HG03558 (cell line): ENCODE data around the gene SVBP.
A peak's percentile ranks its signal among the peaks of the same experiment; 100 is the strongest.

ENCODE experiments used
- ATAC-seq: cut with Tn5 transposase; IDR thresholded peaks from one replicate; pipeline ENCODE4 v1.9.1; 2021; ENCODE audit warnings: moderate number of reproducible peaks; ENCODE audit not compliant: unreplicated experiment; ENCODE audit errors: extremely low read depth

The SVBP gene

DNA sequence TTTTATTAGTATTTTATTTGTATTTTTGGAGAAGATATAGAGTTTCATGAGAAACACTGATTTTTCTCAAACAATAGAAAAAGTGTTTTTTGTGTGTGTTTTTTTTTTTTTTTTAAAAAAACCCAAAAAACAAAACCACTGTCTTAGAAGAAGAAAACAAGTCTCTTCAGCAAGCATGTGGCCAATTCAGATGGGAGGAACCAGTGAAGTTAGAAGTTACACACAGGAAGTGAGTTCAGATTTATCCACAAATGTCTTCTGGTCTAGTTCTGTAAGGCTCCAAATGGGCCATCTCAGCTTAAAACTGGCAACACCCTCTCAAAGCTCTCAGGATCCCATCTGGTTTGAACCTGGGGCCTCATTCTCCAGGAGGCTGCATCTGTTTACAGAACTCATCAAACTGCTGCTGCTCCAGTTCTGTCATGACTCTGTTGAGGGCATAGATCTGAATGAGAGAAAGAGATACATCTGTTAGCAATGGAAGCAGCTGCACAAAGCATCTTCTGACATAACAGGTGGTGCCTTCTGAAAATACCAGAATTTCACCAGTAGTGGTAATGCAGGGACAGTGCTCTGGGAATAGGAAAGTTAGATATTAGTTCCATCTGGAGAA lies 10.0 kb downstream of the SVBP start:
- ATAC-seq, result no peak

DNA sequence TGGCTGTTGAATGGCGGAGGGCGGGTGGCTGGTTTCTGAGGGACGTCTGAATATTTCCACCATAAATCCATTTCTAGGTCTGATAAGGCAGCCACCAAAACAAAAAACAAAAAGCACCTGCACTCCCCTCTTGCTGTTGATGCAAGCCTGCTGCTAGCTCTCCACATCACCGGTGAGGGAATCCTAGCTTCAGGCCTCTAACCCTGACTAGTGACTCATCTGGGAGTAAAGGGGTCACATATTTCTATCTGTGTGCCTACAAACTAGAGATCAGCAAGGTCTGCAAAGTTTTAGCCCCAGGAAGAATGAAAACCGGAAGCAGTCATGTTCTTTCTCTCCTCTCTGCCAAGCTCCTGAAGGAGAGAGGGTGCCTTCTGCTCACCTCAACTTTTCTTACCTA lies 10.6 kb downstream of the SVBP start:
- ATAC-seq, result no peak

- no peak for ATAC-seq
Measured at GRCh38 chr1:42806171-42806570, 11.0 kb downstream of the SVBP start.

DNA sequence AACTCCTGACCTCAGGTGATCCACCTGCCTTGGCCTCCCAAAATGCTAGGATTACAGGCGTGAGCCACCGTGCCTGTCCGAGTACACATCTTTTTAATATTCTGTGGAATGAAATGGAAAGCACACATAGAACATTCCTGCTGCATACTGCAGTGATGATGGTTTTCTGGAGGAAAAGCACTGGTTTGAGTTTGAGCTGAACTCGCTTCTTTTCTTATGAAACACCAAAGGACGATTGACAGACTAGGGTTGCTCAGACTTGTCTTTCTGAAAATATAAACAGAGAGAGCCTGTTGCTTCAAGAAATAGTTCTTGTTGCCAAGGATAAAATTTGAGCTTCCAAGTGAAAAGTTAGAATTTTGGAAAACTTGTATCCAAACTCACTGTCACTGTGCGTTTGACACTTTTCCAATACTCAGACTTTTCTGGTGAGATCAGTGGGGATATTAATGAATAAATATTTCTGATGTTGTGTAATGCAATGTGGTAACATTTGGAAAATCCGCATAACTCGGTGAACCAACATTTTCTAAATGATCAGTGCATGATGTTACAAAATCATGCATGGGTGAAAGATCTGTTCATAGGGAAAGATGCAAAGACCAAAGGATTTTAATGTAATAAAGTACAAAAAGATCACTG lies 15.2 kb downstream of the SVBP start:
- no peak for ATAC-seq

- ATAC-seq, result no peak
Measured at GRCh38 chr1:42797979-42798378, 19.2 kb downstream of the SVBP start.

DNA sequence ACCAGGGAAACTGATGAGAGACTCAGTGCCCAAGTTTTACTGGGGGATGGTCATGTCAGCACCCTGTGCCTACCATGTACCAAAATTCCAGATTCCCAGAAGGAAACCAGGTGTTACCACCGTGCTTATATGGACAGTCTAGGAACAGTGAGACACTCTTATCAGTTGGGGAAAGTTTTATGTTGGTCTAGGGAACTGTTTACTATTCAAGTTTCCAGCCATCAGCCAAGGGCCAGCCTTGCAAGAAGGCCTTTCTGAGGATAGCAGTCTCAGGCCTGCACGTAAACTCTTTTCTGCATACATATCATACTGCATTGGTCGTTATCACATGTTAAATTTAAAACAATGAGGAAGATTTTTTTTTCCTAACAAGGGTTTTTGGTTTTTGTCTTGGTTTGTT lies 19.8 kb downstream of the SVBP start:
- no peak for ATAC-seq

- ATAC-seq, result no peak
Measured at GRCh38 chr1:42793824-42794223, 23.4 kb downstream of the SVBP start.

- no peak for ATAC-seq
Measured at GRCh38 chr1:42788021-42788420, 29.2 kb downstream of the SVBP start.

DNA sequence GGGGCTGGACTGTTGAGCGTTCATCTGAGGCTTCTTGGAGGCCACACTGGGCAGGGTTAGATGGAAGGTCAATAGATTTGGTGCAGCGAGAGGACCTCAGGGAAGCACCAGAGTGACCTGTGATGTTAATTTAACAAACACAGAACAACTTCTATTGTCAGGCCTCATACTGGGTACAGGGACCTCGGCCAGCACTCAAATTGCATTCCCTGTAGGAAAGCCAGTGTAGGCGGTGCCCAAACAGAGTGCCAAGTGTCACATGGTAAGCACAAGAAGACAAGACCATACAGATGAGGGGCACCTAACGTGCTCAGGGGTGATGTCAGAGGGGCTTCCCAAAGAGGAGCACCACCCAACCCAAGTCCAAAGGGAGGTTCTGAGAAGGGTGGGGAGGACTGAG lies 31.1 kb downstream of the SVBP start:
- no peak for ATAC-seq

GRCh38 chr1:42784946-42785693 lies 32.1 kb downstream of the SVBP start, which contains the start of gene TMEM269:
Gene TMEM269 (plus strand): TSS chr1:42784991. CDS start chr1:42789894, 4,903 bp downstream.
- no peak for ATAC-seq

DNA sequence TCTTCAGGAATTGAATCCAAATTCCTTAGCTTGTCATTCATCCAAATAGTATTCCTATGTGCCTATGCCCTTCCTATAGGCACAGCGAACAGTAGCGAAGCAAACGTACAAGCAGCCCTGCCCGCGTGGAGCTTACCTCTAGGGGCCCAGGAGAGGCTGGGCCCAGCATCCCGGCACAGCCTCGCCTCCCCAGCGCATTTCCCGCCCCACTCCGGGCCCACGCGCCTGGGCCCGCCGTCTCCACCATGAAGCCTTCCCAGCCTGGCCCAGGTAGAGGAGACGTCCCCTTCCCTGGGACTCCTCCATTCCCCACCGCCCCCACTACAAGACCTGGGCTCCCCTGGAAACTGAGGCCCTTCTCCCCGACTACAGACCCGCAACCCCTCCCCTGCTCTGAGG lies 32.7 kb downstream of the SVBP start:
- ATAC-seq, result no peak

GRCh38 chr1:42783092-42783491 lies 34.1 kb downstream of the SVBP start:
- ATAC-seq, result no peak

DNA sequence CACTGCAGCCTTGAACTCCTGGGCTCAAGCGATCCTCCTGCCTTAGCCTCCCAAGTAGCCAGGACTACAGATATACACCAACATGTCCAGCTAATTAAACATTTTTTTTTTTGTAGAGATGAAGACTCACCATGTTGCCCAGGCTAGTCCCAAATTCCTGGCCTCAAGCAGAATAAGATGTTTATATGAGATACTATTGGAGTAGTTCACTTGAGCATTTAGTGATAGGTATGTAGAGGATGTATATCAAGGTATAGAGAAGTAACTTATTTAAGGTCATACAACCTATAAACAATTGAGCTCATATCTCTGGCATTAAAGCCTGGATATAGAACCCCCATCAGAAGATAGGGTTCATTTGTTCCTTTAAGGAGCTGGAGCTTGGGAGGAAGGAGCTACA lies 37.0 kb downstream of the SVBP start:
- no peak for ATAC-seq

- ATAC-seq, result no peak
Measured at GRCh38 chr1:42779725-42780124, 37.5 kb downstream of the SVBP start.

DNA sequence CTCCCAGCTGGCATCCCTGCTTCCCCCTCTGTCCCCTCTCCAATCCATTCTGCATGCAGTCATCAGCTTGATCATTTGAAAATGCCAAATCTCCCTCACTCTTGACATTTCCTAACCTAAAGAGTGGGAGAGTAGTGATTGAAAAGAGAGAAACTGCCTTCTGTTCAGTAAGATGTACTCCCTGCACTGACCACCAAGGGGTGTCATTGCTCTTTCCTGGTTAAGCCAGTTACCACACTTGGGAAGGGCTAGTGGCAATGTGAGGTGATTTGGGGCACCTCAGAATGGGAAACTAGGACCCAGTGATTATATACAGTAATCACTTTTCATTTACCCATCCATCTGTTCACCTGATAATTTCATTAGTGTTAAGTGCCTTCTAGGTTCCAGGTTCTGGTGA lies 39.3 kb downstream of the SVBP start:
- ATAC-seq, result no peak

GRCh38 chr1:42776502-42776901 lies 40.7 kb downstream of the SVBP start:
- ATAC-seq, result no peak

DNA sequence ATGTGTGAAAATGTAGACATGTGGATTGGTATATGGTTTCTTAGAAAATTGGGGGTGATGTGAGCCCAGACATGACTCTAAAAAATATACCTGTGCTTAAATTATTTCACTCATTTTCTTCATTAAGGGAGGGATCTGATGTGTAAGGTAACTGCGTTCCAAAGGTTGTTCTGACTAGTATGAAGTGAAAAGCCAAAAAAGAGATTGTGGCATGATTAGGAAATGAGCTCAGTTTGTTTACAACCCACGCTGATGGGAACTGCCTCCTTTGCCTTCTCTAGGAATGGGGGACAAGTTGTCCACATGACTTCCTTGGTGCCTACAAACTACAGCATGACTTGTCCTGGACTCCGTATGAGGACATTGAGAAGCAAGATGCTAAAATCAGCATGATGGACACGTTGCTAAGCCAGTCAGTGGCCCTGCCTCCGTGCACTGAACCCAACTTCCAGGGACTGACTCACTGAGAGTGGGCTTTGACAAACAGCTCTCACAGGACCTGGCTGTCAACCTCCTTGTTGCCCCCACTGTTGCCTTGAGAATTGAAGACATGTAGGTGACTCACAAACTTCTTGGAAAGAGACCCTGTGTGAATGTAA lies 42.2 kb downstream of the SVBP start:
- ATAC-seq, result no peak

DNA sequence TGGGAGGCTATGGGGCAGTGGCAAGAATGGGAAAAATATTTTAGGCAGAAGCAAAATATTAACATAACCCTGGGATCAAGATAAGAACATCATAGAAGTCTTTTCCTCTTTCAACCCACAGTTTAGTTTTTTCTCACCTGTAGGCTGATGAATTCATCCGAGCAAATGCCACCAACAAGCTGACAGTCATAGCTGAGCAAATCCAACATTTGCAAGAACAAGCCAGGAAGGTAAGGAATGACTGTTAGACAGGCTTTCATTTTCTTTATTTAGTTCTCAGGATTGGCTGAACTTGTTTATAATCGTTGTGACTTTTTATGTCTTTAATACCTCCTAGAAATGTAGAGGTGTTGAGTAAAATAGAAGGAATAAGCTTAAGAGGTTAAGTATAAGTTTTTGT lies 43.8 kb downstream of the SVBP start:
- ATAC-seq, result no peak

DNA sequence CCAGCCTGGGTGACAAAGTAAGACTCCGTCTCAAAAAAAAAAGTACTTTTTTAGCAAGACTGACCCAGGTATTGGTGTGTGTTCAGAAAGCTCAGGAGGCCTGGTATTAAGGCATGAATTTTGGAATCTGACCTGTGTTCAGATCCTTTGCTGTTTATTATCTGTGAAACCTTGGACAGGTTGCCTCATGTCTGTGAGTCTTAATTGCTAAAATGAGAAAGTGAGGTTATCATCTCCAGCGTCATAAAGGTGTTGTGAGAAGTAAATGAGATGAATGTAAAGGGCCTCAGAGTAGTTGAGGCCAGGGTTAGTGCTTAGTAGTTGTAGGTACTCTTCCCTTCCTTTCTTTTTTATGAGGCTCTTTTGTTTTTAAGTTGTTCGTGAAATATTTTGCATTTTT lies 47.4 kb downstream of the SVBP start:
- no peak for ATAC-seq

- ATAC-seq, result no peak
Measured at GRCh38 chr1:42768172-42768571, 49.0 kb downstream of the SVBP start.

DNA sequence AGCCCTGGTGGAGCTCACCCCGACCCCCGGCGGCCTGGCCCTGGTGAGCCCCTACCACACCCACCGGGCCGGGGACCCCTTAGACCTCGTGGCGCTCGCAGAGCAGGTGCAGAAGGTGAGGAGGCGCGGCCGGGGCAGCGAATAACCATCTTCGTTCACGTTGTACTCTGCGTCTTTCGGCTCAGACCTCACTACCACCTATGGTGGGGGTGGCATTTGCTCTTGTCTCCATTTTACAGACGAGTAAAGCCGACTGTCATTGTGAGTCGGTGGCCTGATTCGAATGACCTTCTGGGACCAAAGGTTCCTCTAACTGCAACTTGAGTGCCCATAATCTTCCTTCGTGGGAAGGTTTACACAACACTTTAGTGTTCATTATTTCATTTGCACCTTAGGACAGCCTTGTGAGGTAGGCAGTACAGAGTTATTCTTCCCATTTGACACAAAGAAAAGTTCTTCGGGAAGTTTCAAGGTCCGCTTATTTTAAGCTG lies 49.6 kb downstream of the SVBP start:
- ATAC-seq, result peak; percentile 2
